ENCODE results near the gene KIAA0513.

The KIAA0513 gene

GRCh38 chr16:85027349-85027957, at the start of gene KIAA0513:
TSS of gene KIAA0513 (plus strand) at chr16:85027795. CDS start at chr16:85067072, 39,277 bp downstream.
- DNase-seq = peak; percentile 47

- no peak for DNase-seq
Measured at GRCh38 chr16:84979516-84979915, 48.1 kb upstream of the KIAA0513 start.

- DNase-seq = no peak
Measured at GRCh38 chr16:84982434-84982833, 45.2 kb upstream of the KIAA0513 start.

- DNase-seq = no peak
Measured at GRCh38 chr16:84985079-84986065, 42.2 kb upstream of the KIAA0513 start.

- no peak for DNase-seq
Measured at GRCh38 chr16:84986102-84986501, 41.5 kb upstream of the KIAA0513 start.

GRCh38 chr16:84986879-84987278, 40.7 kb upstream of the KIAA0513 start:
- DNase-seq = no peak

GRCh38 chr16:84988328-84989080, 39.1 kb upstream of the KIAA0513 start:
- DNase-seq = no peak

GRCh38 chr16:84989749-84990620, 37.6 kb upstream of the KIAA0513 start:
- DNase-seq = no peak

- DNase-seq = no peak
Measured at GRCh38 chr16:84990782-84991181, 36.8 kb upstream of the KIAA0513 start.

- no peak for DNase-seq
Measured at GRCh38 chr16:84992717-84993075, 34.9 kb upstream of the KIAA0513 start.

- DNase-seq = no peak
Measured at GRCh38 chr16:84993926-84994325, 33.7 kb upstream of the KIAA0513 start.

GRCh38 chr16:84995663-84996062, 31.9 kb upstream of the KIAA0513 start:
- no peak for DNase-seq

- no peak for DNase-seq
Measured at GRCh38 chr16:84996365-84996764, 31.2 kb upstream of the KIAA0513 start.

GRCh38 chr16:84999200-84999599, 28.4 kb upstream of the KIAA0513 start:
- no peak for DNase-seq

GRCh38 chr16:84999857-85000480, 27.6 kb upstream of the KIAA0513 start:
- DNase-seq = no peak

GRCh38 chr16:85002099-85002541, 25.5 kb upstream of the KIAA0513 start:
- DNase-seq = no peak

GRCh38 chr16:85002608-85003007, 25.0 kb upstream of the KIAA0513 start:
- DNase-seq = no peak

GRCh38 chr16:85003076-85003475, 24.5 kb upstream of the KIAA0513 start:
- DNase-seq = no peak

GRCh38 chr16:85003725-85004586, 23.6 kb upstream of the KIAA0513 start:
- no peak for DNase-seq

GRCh38 chr16:85004587-85005205, 22.9 kb upstream of the KIAA0513 start:
- DNase-seq = no peak
